Esophagus (tissue), 2 donors: ENCODE data around the gene M6PR. TPM values are rescaled to one million over a fixed set of nuclear protein-coding genes. Genes with fewer than 3 reads are reported as not detected.

Source experiments
- H3K27ac ChIP-seq, 2 donors: one replicate each; pipeline ENCODE4 v1.5.1; 2013; ENCODE audit warnings: low read depth in 2 of 2, mild to moderate bottlenecking in 2 of 2, inconsistent platforms in 1 of 2, low read length in 1 of 2, moderate library complexity in 1 of 2
- H3K27me3 ChIP-seq, 2 donors: one replicate each; pipeline ENCODE4 v1.6.1; 2013; ENCODE audit warnings: low read length in 2 of 2, control low read depth in 1 of 2, mild to moderate bottlenecking in 1 of 2; ENCODE audit not compliant: insufficient read depth in 2 of 2, control insufficient read depth in 1 of 2
- H3K36me3 ChIP-seq, 2 donors: one replicate each; pipeline ENCODE4 v1.6.1; 2013; ENCODE audit warnings: low read length in 1 of 2; ENCODE audit not compliant: control insufficient read depth in 2 of 2, insufficient read depth in 2 of 2
- H3K4me1 ChIP-seq, 2 donors: one replicate each; pipeline ENCODE4 v1.6.1; 2013; ENCODE audit warnings: low read length in 1 of 2; ENCODE audit not compliant: control insufficient read depth in 2 of 2, insufficient read depth in 2 of 2
- H3K4me3 ChIP-seq, 2 donors: one replicate each; pipeline ENCODE4 v1.5.1; 2013; ENCODE audit warnings: low read length in 2 of 2, mild to moderate bottlenecking in 2 of 2, low read depth in 1 of 2, moderate library complexity in 1 of 2
- H3K9me3 ChIP-seq, 2 donors: one replicate each; pipeline ENCODE4 v1.6.1; 2013; ENCODE audit warnings: mild to moderate bottlenecking in 2 of 2, low read depth in 1 of 2, low read length in 1 of 2, moderate library complexity in 1 of 2; ENCODE audit not compliant: control insufficient read depth in 2 of 2, insufficient read depth in 1 of 2
- WGBS, 2 donors: extraction: QIAGEN DNeasy Blood & Tissue Kit; methylation state at CpG; one replicate each; pipeline ENCODE4 v1.1.7; 2013; 5-methylcytosine and 5-hydroxymethylcytosine counted together
- polyA plus RNA-seq, 2 donors: library from polyadenylated mRNA; stranded (reverse); fragments of 200-250 nt; gene quantifications; one replicate each; pipeline ENCODE4 v1.2.3, GENCODE V29; 2013
- donor health status: healthy with polysubstance abuse.
- donor health status: Bipolar disorder and iron deficiency.

The M6PR gene
- polyA plus RNA-seq, 2 donors: 28.5 to 45.9 TPM

DNA sequence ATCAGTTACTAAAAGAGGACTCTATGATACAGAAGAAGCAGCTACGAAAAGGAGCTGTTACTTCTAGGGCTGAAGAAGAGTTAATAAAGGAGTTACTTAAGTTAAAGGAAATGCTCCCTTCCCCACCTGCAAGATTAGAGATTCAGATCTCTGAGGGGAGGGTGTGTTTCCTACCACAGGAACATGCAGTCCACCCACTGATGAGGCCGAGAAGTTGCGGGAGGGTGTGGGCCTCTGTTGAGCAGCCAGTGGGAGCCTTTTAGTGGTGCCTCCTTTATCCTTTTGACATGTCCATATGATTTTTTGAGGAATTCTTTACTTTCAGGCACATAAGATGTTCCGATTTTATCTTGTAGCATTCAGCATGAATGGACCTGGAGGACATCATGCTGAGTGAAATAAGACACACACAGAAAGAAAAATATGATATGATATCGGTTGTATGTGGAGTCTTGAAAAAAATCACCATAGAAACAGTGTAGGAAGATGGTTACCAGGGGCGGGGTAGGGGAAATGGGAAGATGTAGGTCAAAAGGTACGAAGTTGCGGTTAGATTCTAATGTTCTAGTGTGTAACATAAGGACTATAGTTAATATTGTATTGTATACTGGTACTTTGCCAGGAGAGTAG, 4.4 kb upstream of the M6PR start:
- Histone ChIP-seq H3K27ac (no peak overlapping the region), H3K4me3 (no peak overlapping the region), H3K27me3 (no peaks in the 10 kb centered on the region), H3K4me1 (no peaks in the 10 kb centered on the region), H3K36me3 (no peaks in the 10 kb centered on the region), H3K9me3 (no peaks in the 10 kb centered on the region)
- 85% methylated on average over 8 of the region's 8 CpGs for WGBS, 2 donors

DNA sequence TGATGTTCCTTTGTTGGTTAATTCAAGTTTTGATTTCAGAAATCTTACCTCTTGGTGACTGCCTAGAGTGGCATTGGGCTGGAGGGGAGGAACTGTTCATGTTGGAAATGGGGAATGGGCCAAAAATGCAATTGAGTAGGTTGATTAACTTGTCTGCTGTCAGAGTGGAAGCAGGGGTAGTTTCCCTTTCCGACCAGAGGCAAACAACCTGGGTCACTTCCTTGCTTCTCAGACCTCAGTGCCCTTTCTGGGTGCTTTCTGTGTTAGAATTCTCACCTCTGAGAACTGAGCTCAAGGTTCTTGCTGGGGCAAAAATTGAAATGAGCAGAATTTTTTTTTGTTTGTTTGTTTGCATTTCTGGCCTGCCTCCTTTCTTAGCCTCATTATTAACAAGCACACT, 2.3 kb upstream of the M6PR start:
- WGBS, 2 donors: 59 to 82% methylated on average over 1 of the region's 1 CpG
- H3K36me3 ChIP-seq: no peaks in the 10 kb centered on the region
- H3K27me3 ChIP-seq: no peaks in the 10 kb centered on the region
- H3K27ac ChIP-seq: peak overlapping the region in 1 of 2 donors; percentile 3
- H3K4me1 ChIP-seq: no peaks in the 10 kb centered on the region
- no peak overlapping the region for H3K4me3 ChIP-seq
- no peaks in the 10 kb centered on the region for H3K9me3 ChIP-seq

DNA sequence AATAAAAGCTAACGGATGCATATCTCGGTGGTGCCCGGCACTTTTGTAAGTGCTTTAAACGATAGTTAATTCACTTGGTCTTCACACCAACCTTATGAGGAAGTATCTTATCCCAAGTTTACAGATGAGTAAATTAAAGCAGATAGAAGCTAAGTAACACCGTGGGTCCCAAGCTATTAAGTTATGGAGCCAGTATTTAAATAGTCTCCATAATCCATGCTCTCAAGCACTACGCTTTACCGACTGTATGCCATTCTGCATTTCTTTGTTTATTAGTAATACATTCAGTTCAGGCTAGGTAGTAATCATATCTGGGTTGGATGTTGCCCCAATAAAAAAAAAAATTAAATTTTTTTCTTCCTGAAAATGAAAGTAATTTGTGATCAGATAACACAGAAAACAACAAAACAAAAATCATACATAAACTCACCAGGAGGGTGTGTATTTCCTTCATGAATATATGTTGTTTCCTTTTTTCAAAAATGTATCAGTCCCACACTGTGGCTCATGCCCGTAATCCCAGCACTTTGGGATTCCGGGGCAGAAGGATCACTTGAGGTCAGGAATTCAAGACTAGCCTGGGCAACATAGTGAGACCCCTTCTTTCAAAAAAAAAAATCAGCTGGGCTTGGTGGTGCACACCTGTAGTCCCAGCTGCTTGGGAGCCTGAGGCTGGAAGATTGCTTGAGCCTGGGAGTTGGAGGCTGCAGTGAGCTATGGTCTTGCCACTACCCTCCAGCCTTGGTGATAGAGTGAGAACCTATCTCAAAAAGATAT, 1.4 kb upstream of the M6PR start:
- Histone ChIP-seq H3K4me3 (peak overlapping the region; percentile 76 to 80), H3K4me1 (no peaks in the 10 kb centered on the region), H3K27ac (peak overlapping the region in 1 of 2 donors; percentile 99), H3K9me3 (no peaks in the 10 kb centered on the region), H3K27me3 (no peaks in the 10 kb centered on the region), H3K36me3 (no peaks in the 10 kb centered on the region)
- 16 to 17% methylated on average over 9 of the region's 9 CpGs for WGBS, 2 donors

DNA sequence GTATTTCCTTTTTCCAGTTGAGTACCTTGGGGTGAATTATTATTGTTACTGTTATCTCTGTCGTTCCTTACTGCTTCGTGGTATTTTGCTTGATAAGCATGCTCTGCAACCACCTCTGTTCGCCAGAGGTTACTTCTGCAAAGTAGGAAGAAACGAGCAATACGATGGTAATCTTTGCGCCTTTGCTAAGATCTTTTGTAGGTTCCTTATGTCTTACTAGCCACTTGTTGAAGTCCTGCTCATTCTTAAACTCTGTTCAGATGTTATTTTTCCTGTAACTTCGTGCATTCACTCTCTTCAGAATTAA, 729 bp upstream of the M6PR start:
- Histone ChIP-seq H3K27me3 (no peaks in the 10 kb centered on the region), H3K4me1 (no peaks in the 10 kb centered on the region), H3K36me3 (peaks cover 2 to 3% of the 10 kb centered on the region in 2 donors), H3K4me3 (peak overlapping the region; percentile 76 to 80), H3K9me3 (no peaks in the 10 kb centered on the region), H3K27ac (peak overlapping the region; percentile 99)
- 0% methylated on average over 7 of the region's 7 CpGs for WGBS, 2 donors

DNA sequence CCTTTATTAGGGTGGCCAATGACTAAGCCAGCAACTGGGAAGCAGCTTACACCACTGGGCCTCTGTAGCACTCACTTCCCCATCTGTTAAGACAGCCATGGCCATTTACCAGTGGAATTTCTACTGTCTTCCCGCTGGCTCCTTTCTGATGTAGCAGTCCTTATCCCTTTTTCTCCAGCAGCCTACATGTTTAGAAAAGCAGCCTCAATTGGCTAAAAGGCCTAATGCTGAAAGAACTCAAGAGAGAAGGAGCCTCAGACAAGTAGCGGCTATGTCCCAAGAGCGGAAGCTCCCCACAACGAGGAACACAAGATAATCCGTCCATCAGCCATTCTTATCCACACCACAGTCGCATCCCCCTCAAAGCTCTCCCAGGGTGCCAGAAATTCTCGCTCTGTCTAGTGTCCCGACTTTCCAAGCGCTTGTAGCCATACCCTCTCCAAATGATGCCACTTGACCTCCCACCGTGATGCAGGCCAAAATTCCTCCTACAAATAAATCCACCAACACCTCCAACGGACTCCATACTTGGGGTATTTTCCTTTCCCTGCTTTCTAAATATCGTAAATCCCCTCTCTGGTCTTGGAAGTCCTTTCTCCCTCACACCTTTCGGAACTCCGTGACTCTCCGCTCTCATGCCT, 624 bp downstream of the M6PR start:
- peak overlapping the region; percentile 76 to 80 for H3K4me3 ChIP-seq
- 1% methylated on average over 15 of the region's 15 CpGs for WGBS, 2 donors
- no peaks in the 10 kb centered on the region for H3K4me1 ChIP-seq
- H3K27me3 ChIP-seq: no peaks in the 10 kb centered on the region
- H3K27ac ChIP-seq: peak overlapping the region; percentile 99
- H3K9me3 ChIP-seq: no peaks in the 10 kb centered on the region
- H3K36me3 ChIP-seq: peaks cover 4 to 5% of the 10 kb centered on the region in 2 donors

DNA sequence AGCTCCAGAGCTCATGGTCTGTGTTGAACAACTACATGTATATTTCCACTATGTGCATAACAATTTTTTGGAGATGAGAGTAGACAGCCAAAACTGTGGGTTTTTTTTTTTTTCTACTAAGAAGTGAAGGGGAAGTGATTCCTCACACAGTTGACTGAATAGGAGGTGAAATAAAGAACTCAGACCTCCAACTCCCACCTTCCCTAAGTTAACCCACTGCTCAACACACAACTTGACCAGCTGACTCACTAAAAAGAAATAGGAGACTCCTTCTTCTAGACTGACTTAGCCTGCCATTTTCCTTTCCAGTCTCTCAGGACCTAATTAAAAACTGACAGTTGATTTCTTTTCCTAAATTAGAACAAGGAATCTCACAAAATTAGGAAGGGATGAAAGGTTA, 1.7 kb downstream of the M6PR start:
- H3K4me3 ChIP-seq: no peak overlapping the region
- no peaks in the 10 kb centered on the region for H3K9me3 ChIP-seq
- H3K4me1 ChIP-seq: no peaks in the 10 kb centered on the region
- peaks cover 11 to 12% of the 10 kb centered on the region in 2 donors for H3K36me3 ChIP-seq
- H3K27ac ChIP-seq: no peak overlapping the region
- H3K27me3 ChIP-seq: no peaks in the 10 kb centered on the region

DNA sequence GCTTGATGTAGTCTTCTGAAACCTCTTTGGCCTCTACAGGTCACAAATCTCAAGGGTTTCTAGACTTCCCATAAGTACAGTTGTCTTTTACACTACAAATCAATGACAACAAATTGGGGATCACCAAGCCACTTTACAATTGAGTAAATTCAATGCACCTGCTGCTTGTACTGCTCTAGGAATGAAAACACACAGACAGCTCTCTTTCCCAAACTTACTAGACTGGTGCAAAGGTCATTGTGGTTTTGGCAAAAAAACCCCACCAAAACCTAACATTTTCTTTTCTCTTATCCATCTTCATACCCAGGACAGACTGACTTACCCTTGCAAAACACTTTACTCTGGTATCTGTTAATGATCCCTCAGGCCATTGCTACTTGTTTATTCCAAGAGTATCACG, 2.7 kb downstream of the M6PR start:
- 56 to 76% methylated on average over 1 of the region's 1 CpG for WGBS, 2 donors

DNA sequence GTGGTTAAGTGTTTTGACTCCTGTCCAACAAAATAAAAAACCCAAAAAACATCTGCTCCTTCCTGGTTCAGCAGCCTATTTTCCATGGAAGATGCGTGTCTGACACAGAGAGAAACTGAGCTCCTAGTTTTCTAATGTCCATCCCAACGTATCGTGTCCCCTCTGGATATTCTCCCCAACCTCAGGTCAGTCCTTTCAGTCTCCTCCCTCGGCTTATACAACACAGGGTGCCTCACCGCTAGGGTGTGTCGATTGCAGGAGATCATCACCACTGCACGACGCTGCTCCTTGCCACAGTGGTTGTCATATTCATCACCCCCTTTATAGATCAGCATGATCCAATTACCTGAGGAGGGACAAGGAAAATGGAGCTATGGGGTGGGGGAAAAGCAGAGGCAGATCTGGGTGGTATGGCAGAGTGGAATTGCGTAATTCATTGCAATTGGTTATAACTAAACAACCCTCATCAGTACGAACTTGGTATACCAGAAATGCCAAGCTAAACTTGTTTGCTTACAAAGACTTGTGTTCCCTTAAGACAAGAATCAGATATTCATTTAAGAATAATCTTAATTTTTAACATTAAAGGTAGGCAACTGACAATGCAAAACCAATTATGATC, 5.8 kb downstream of the M6PR start:
- no peaks in the 10 kb centered on the region for H3K9me3 ChIP-seq
- no peaks in the 10 kb centered on the region for H3K4me1 ChIP-seq
- 90 to 94% methylated on average over 10 of the region's 10 CpGs for WGBS, 2 donors
- H3K4me3 ChIP-seq: no peak overlapping the region
- no peaks in the 10 kb centered on the region for H3K27me3 ChIP-seq
- no peak overlapping the region for H3K27ac ChIP-seq
- H3K36me3 ChIP-seq: peaks cover 14 to 20% of the 10 kb centered on the region in 2 donors

More for the DNA sequence above, 2.7 kb downstream of the M6PR start:
- Histone ChIP-seq H3K4me1 (no peaks in the 10 kb centered on the region), H3K27ac (no peak overlapping the region), H3K36me3 (peaks cover 11 to 17% of the 10 kb centered on the region in 2 donors), H3K27me3 (no peaks in the 10 kb centered on the region), H3K9me3 (no peaks in the 10 kb centered on the region), H3K4me3 (no peak overlapping the region)

DNA sequence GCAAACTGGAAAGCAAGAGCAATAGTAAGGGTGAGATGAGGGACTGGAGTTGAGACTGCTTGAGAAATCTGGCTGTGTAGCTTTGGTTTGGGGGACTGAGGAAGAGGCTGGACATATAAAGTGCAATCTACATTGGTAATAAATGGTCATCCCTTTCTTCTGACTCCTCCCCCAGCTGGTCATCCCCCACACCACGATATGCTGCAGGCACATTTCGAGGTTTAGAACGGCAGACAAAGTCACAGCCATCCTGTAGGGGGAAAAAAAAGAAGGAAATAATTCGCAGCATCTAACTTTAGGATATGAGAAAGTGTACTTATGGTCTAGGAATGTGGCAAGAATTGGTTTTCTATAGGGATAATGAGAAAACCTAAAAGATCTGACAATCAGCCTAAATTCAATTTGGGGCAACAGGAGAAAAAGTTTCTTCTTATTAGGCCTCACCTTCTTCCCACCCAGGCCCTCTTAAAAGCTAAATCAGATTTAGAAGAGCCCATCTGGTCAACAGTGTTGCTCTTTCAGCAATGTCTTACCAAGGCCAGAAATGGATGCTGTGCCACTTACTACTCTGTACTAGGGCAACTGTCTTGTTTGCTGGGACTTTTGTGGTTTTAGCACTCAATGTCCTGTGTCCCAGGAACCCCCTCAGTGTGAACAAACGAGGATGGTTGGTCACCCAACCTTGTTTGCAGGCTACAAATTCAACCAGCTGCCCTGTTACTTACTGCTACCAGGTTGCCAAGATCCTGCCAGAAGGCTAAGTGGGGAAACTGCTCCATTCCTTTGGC, 7.6 kb downstream of the M6PR start:
- Histone ChIP-seq H3K4me1 (no peaks in the 10 kb centered on the region), H3K4me3 (no peak overlapping the region), H3K9me3 (no peaks in the 10 kb centered on the region), H3K36me3 (peaks cover 22 to 25% of the 10 kb centered on the region in 2 donors), H3K27me3 (no peaks in the 10 kb centered on the region), H3K27ac (no peak overlapping the region)
- 75 to 80% methylated on average over 5 of the region's 5 CpGs for WGBS, 2 donors
